Caco-2 (cell line): ENCODE measurements around the gene MCL1. TPM values are rescaled to one million over a fixed set of nuclear protein-coding genes. Genes with fewer than 3 reads are reported as not detected.
"Not testable (repeated sequence)": the region's sequence is repeated elsewhere in the genome, so short reads cannot be mapped to it uniquely, and the experiment has no call there.

Source experiments
- BruUV-seq: library from RNA; stranded (reverse); fragments of 400-500 nt; replicated peaks from 2 replicates; lab custom pipeline; 2021; lab: Mats Ljungman, UMichigan
- CTCF ChIA-PET: fragments of 300-600 bp; sonication (Branson Sonifier 250); formaldehyde crosslinking; loops from one replicate; lab custom pipeline; 2022; ENCODE audit warnings: antibody characterized with exemption; lab: Charles Lee
- POLR2A ChIA-PET: fragments of 300-600 bp; sonication (Branson Sonifier 250); formaldehyde crosslinking; loops from one replicate; lab custom pipeline; 2022; ENCODE audit warnings: antibody characterized with exemption; lab: Charles Lee
- DNase-seq, 2 experiments: peaks; one replicate each; pipeline versions ENCODE4 v3.0.0 to v3.0.0-alpha.2; 2020 to 2022
- H3K27me3 ChIP-seq: replicated peaks from 2 replicates; pipeline ENCODE4 v1.6.0; 2011; ENCODE audit warnings: low read length; ENCODE audit not compliant: control insufficient read depth, insufficient read depth
- H3K36me3 ChIP-seq: 2 replicates; pipeline ENCODE4 v1.5.1; 2011; ENCODE audit warnings: low read length; ENCODE audit not compliant: control insufficient read depth, insufficient read depth
- H3K4me1 ChIP-seq: fragments of 250-450 bp; sonication (Bioruptor Pico); 2 replicates; pipeline ENCODE4 v1.5.1; 2020; ENCODE audit warnings: mild to moderate bottlenecking
- H3K4me3 ChIP-seq: 2 replicates; pipeline ENCODE4 v1.5.1; 2011; ENCODE audit warnings: low read depth, mild to moderate bottlenecking, control low read depth, low read length
- H3K9me3 ChIP-seq: fragments of 250-450 bp; sonication (Bioruptor Pico); 2 replicates; pipeline ENCODE4 v1.5.1; 2020; ENCODE audit warnings: mild to moderate bottlenecking, moderate library complexity
- H3K27ac Mint-ChIP-seq: one replicate; pipeline ENCODE4 v1.8.0; 2022; ENCODE audit warnings: mixed read lengths; ENCODE audit not compliant: unreplicated experiment
- H3K27me3 Mint-ChIP-seq: one replicate; pipeline ENCODE4 v1.8.0; 2022; ENCODE audit warnings: mixed read lengths; ENCODE audit not compliant: insufficient read depth, unreplicated experiment
- H3K36me3 Mint-ChIP-seq: one replicate; pipeline ENCODE4 v1.8.0; 2022; ENCODE audit warnings: mild to moderate bottlenecking, mixed read lengths; ENCODE audit not compliant: insufficient read depth, unreplicated experiment
- H3K4me1 Mint-ChIP-seq: one replicate; pipeline ENCODE4 v1.8.0; 2022; ENCODE audit warnings: low read depth, mixed read lengths; ENCODE audit not compliant: unreplicated experiment
- H3K4me3 Mint-ChIP-seq: one replicate; pipeline ENCODE4 v1.8.0; 2022; ENCODE audit warnings: mild to moderate bottlenecking, moderate library complexity, mixed read lengths; ENCODE audit not compliant: unreplicated experiment
- H3K9me3 Mint-ChIP-seq: one replicate; pipeline ENCODE4 v1.8.0; 2022; ENCODE audit warnings: mixed read lengths; ENCODE audit not compliant: unreplicated experiment
- intact Hi-C: fragments of 100-400 bp; cut with micrococcal nuclease; formaldehyde crosslinking; loops from one replicate; pipeline ENCODE4 v1.10.0; 2022; ENCODE audit not compliant: unreplicated experiment
- total RNA-seq: library from RNA; stranded (reverse); gene quantifications from 2 replicates; pipeline ENCODE4 v1.2.3, GENCODE V29; 2022
- TF ChIP-seq, protein P1 (sequence below), 2 experiments: fragments of 200-600 bp in 1 of 2; IDR thresholded peaks; 1 replicate in 1 of 2; 2 replicates in 1 of 2; pipeline versions ENCODE4 v1.5.1 to v1.8.0; 2011 to 2022; ENCODE audit warnings: antibody characterized with exemption in 1 of 2, control low read depth in 1 of 2, inconsistent platforms in 1 of 2, low read depth in 1 of 2, low read length in 1 of 2, mild to moderate bottlenecking in 1 of 2, moderate library complexity in 1 of 2; ENCODE audit not compliant: insufficient read depth in 1 of 2, severe bottlenecking in 1 of 2, unreplicated experiment in 1 of 2

Gene MCL1
- total RNA-seq, 1 experiment from 2014 or later = 130 TPM

DNA sequence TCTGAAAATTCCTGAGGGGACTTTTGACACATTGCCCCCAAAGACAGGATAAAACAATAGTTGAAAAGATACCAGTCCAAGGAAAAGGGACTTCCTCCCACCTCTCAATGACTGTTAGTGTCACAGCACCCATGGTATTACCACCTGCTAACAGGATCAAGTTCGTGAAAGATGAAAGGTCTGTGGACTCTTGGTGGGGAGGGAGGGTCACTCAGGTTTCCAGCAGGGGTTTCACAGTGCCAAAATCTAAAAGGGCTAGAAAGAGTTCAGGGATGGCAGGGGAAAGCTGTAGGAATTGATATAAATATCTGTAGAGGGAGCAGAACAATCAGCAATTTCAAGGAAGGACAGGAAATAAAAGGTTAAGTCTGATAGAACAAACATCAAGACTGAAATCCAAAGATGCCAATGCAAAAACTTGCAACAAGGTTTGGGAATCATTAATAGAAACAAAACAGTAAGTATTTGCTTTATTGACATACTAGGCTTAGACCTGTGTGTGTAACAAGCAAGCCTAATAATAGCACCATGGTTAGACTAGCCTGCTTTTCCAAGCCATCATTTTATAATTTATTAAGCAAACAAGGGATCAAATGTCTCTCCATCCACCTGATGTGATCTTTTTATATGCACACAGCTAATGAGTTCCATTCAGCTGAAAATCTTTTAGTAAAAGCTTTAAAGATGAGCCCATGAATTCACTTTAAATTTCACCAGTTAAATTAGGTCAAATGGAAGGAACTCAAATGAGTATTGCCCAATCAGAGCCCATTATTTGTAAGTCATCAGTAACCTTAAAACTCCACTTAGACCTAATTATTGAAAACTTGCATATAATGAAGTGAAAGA lies 3.7 kb downstream of the MCL1 start:
- no peak for DNase-seq
- no TSS peak for BruUV-seq
- intact Hi-C loops = no loop called here
- ChIA-PET POLR2A (interaction anchor here (6.2 kb wide), 1 partner anchor 12 kb away, joined by 152 read pairs; no protein-coding TSS in a partner anchor), CTCF (interaction anchor here (1.1 kb wide), 1 partner anchor 14 kb away, joined by 3 read pairs; no protein-coding TSS in a partner anchor)
- Histone ChIP-seq H3K4me3 (peak overlapping the region; percentile 8), H3K27me3 (no peaks in the 10 kb centered on the region), H3K36me3 (peaks cover 3% of the 10 kb centered on the region), H3K4me1 (peaks cover 45% of the 10 kb centered on the region), H3K9me3 (no peaks in the 10 kb centered on the region)
- TF ChIP-seq, protein P1, sequence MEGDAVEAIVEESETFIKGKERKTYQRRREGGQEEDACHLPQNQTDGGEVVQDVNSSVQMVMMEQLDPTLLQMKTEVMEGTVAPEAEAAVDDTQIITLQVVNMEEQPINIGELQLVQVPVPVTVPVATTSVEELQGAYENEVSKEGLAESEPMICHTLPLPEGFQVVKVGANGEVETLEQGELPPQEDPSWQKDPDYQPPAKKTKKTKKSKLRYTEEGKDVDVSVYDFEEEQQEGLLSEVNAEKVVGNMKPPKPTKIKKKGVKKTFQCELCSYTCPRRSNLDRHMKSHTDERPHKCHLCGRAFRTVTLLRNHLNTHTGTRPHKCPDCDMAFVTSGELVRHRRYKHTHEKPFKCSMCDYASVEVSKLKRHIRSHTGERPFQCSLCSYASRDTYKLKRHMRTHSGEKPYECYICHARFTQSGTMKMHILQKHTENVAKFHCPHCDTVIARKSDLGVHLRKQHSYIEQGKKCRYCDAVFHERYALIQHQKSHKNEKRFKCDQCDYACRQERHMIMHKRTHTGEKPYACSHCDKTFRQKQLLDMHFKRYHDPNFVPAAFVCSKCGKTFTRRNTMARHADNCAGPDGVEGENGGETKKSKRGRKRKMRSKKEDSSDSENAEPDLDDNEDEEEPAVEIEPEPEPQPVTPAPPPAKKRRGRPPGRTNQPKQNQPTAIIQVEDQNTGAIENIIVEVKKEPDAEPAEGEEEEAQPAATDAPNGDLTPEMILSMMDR (IDR thresholded peaks at IDR 0.05; ENCODE audit: insufficient read depth in 1 of 2, low read depth in 1 of 2, low read length in 1 of 2, severe bottlenecking in 1 of 2, unreplicated experiment in 1 of 2) = no peak
- Mint-ChIP-seq H3K27me3 (no peaks in the 10 kb centered on the region), H3K9me3 (no peaks in the 10 kb centered on the region), H3K4me1 (peaks cover 32% of the 10 kb centered on the region), H3K36me3 (peaks cover 89% of the 10 kb centered on the region), H3K27ac (peak overlapping the region; percentile 98), H3K4me3 (peak overlapping the region; percentile 100)

DNA sequence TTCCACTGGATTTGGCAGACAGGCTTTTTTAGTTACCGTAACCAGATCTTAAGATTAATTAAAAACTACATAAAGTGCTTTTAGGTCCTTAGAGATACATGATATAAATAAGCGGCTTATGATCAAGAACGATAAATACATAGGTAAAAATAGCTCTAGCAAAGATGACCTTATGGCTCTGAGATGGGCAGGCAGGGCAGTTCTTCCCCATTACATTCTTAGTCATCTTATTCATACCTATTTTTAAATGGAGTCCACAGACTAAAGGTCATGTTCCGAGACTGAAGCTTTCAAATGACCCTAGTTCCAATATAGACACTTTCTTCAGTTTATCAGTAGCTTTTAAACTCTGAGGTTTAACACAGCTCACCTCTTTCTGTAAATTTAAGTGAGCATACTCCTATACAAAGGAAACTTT lies 4.3 kb downstream of the MCL1 start:
- no peaks in the 10 kb centered on the region for H3K27me3 Mint-ChIP-seq
- intact Hi-C loops = no loop called here
- TF ChIP-seq, protein P1 (IDR thresholded peaks at IDR 0.05; ENCODE audit: insufficient read depth in 1 of 2, low read depth in 1 of 2, low read length in 1 of 2, severe bottlenecking in 1 of 2, unreplicated experiment in 1 of 2) = no peak
- peaks cover 96% of the 10 kb centered on the region for H3K36me3 Mint-ChIP-seq
- peak overlapping the region; percentile 98 for H3K27ac Mint-ChIP-seq
- Histone ChIP-seq H3K9me3 (no peaks in the 10 kb centered on the region), H3K36me3 (peaks cover 3% of the 10 kb centered on the region), H3K4me1 (peaks cover 43% of the 10 kb centered on the region), H3K27me3 (no peaks in the 10 kb centered on the region), H3K4me3 (no peak overlapping the region)
- no peaks in the 10 kb centered on the region for H3K9me3 Mint-ChIP-seq
- BruUV-seq = no TSS peak
- H3K4me3 Mint-ChIP-seq = peak overlapping the region; percentile 100
- ChIA-PET POLR2A (interaction anchor here (6.2 kb wide), 1 partner anchor 12 kb away, joined by 152 read pairs; no protein-coding TSS in a partner anchor), CTCF (interaction anchor here (1.1 kb wide), 1 partner anchor 14 kb away, joined by 3 read pairs; no protein-coding TSS in a partner anchor)
- no peak for DNase-seq
- peaks cover 31% of the 10 kb centered on the region for H3K4me1 Mint-ChIP-seq

DNA sequence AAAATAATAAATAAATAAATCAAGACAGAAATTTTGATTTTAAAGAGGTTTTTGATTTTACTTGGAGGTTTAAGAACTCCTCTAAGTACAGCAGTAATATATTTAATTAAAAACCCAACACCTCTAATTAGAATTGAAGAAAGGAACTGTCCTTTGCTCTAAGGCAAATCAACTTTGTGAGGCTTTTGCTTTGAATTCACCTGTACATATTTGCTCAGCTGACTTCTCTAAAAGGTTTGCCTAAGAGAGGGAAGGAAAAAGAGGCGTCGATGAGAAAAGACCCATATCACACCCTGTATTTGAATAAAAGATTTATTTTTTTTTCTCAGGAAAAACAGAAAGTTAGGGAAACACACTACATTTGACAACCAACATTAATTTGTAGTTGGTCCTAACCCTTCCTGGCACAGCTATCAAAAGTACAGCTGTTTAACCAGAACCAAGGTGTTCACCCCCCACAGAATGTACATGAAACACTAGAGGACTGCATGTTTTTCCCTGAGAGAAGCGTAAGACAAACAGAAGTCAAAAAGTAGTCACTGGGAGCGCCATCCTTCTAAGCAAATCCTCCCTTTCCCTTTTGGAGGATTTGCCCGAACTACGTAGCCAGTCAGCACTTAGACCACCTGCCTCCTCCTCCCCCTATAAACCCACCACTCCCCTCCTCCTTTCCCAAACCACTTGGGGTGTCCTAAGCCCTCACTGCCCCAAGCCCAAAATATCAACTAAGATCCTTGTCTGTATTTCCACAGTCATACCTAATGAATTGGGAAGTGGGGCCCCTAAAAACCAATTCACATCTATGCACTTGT lies 4.9 kb downstream of the MCL1 start:
- TF ChIP-seq, protein P1 (IDR thresholded peaks at IDR 0.05; ENCODE audit: insufficient read depth in 1 of 2, low read depth in 1 of 2, low read length in 1 of 2, severe bottlenecking in 1 of 2, unreplicated experiment in 1 of 2) = no peak
- no peaks in the 10 kb centered on the region for H3K9me3 ChIP-seq
- no peak overlapping the region for H3K4me3 ChIP-seq
- H3K36me3 ChIP-seq = peaks cover 3% of the 10 kb centered on the region
- H3K9me3 Mint-ChIP-seq = no peaks in the 10 kb centered on the region
- no peaks in the 10 kb centered on the region for H3K27me3 Mint-ChIP-seq
- intact Hi-C loops = no loop called here
- no TSS peak for BruUV-seq
- H3K4me1 ChIP-seq = peaks cover 46% of the 10 kb centered on the region
- peaks cover 100% of the 10 kb centered on the region for H3K36me3 Mint-ChIP-seq
- CTCF ChIA-PET = interaction anchor here (0.7 to 0.8 kb wide), 2 partner anchors 13 to 47 kb away, joined by 3 to 4 read pairs; no protein-coding TSS in a partner anchor
- H3K4me3 Mint-ChIP-seq = peak overlapping the region; percentile 100
- no peak overlapping the region for H3K27ac Mint-ChIP-seq
- peaks cover 37% of the 10 kb centered on the region for H3K4me1 Mint-ChIP-seq
- DNase-seq = no peak
- POLR2A ChIA-PET = interaction anchor here (6.2 kb wide), 1 partner anchor 11 kb away, joined by 152 read pairs; no protein-coding TSS in a partner anchor
- no peaks in the 10 kb centered on the region for H3K27me3 ChIP-seq

DNA sequence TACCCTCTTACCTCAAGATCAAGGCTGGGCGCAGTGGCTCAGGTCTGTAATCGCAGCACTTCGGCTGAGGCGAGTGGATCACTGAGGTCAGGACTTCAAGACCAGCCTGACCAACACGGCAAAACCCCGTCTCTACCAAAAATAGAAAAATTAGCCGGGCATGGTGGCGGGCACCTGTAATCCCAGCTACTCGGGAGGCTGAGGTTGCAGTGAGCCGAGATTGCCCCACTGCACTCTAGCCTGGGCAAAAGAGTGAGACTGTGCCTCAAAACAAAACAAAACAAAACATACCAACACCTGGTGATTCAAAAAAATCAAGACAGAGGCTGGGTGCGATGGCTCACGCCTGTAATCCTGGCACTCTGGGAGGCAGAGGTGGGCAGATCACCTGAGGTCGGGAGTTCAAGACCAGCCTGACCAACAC lies 5.8 kb downstream of the MCL1 start:
- POLR2A ChIA-PET, DNase-seq, H3K27me3 ChIP-seq, H3K27me3 Mint-ChIP-seq, H3K9me3 ChIP-seq, intact Hi-C loops, BruUV-seq, H3K36me3 ChIP-seq, H3K4me3 Mint-ChIP-seq, H3K4me3 ChIP-seq, H3K27ac Mint-ChIP-seq, H3K9me3 Mint-ChIP-seq: not testable (repeated sequence)
- peaks cover 54% of the 10 kb centered on the region for H3K4me1 ChIP-seq
- H3K4me1 Mint-ChIP-seq = peaks cover 40% of the 10 kb centered on the region
- peaks cover 100% of the 10 kb centered on the region for H3K36me3 Mint-ChIP-seq
- CTCF ChIA-PET = interaction anchor here (0.7 kb wide), 1 partner anchor 13 kb away, joined by 3 read pairs; no protein-coding TSS in a partner anchor
